Iris pigment epithelial cell (primary cell): ENCODE results near the gene KLRF2.

Source experiments
- DNase-seq: peaks from one replicate; pipeline ENCODE4 v3.0.0-alpha.2; 2011; ENCODE audit warnings: low read depth

Gene KLRF2

GRCh38 chr12:9936591-9936990, 55.3 kb downstream of the KLRF2 start:
- DNase-seq, result peak; percentile 41

GRCh38 chr12:9940375-9940774, 59.1 kb downstream of the KLRF2 start:
- peak; percentile 19 for DNase-seq

- DNase-seq, result no peak
Observed at GRCh38 chr12:9941838-9942237, 60.5 kb downstream of the KLRF2 start.

GRCh38 chr12:9943240-9943639, 62.0 kb downstream of the KLRF2 start:
- DNase-seq, result no peak

GRCh38 chr12:9944391-9944790, 63.1 kb downstream of the KLRF2 start:
- DNase-seq, result no peak
